PC-9 (cell line): ENCODE data around the gene NFATC1.

Source experiments
- CTCF ChIP-seq: fragments of 200-600 bp; sonication (generic); conservative IDR thresholded peaks from 2 replicates; pipeline ENCODE4 v1.6.1; 2017; ENCODE audit warnings: mixed run types, antibody characterized with exemption, mild to moderate bottlenecking, moderate library complexity
- EZH2 ChIP-seq: fragments of 200-600 bp; sonication (generic); IDR thresholded peaks from 2 replicates; pipeline ENCODE4 v1.8.0; 2017; ENCODE audit warnings: antibody characterized with exemption, low read depth

- TF ChIP-seq CTCF (no peak), EZH2 (no peak)
Measured at GRCh38 chr18:79545736-79546171, 150.0 kb downstream of the NFATC1 start.
